Endodermal cell (in vitro differentiated cells): Measurements from ENCODE around the gene CLDN6. TPM values are rescaled to one million over a fixed set of nuclear protein-coding genes. Genes with fewer than 3 reads are reported as not detected.

Experiments
- DNase-seq: peaks from one replicate; pipeline ENCODE4 v3.0.0-alpha.2; 2017
- H3K27ac ChIP-seq: 2 replicates; pipeline ENCODE4 v1.5.1; 2013; ENCODE audit warnings: mild to moderate bottlenecking, low read depth, low read length, moderate library complexity
- H3K27me3 ChIP-seq: 2 replicates; pipeline ENCODE4 v1.6.1; 2013; ENCODE audit warnings: mild to moderate bottlenecking, low read length, moderate library complexity; ENCODE audit not compliant: insufficient read depth, control insufficient read depth, poor library complexity, severe bottlenecking
- H3K36me3 ChIP-seq: 2 replicates; pipeline ENCODE4 v1.7.0; 2013; ENCODE audit warnings: mild to moderate bottlenecking, low read length, moderate library complexity; ENCODE audit not compliant: control insufficient read depth, insufficient read depth
- H3K4me1 ChIP-seq: one replicate; pipeline ENCODE4 v1.7.0; 2013; ENCODE audit warnings: low read length; ENCODE audit not compliant: control insufficient read depth, insufficient read depth
- H3K4me3 ChIP-seq: 2 replicates; pipeline ENCODE4 v1.5.1; 2013; ENCODE audit warnings: mild to moderate bottlenecking, low read length, moderate library complexity
- H3K9ac ChIP-seq: 2 replicates; pipeline ENCODE4 v1.6.1; 2013; ENCODE audit warnings: mild to moderate bottlenecking, low read length, moderate library complexity; ENCODE audit not compliant: poor library complexity, severe bottlenecking; ENCODE audit errors: extremely low read depth
- H3K9me3 ChIP-seq: 2 replicates; pipeline ENCODE4 v1.6.1; 2013; ENCODE audit warnings: mild to moderate bottlenecking, low read length, moderate library complexity; ENCODE audit not compliant: control insufficient read depth
- H3K27ac Mint-ChIP-seq: 2 replicates; pipeline ENCODE4 v1.8.0; 2020; ENCODE audit warnings: mixed read lengths
- H3K27me3 Mint-ChIP-seq: 2 replicates; pipeline ENCODE4 v1.8.0; 2021; ENCODE audit warnings: mild to moderate bottlenecking, mixed read lengths; ENCODE audit not compliant: insufficient read depth
- H3K36me3 Mint-ChIP-seq: 2 replicates; pipeline ENCODE4 v1.8.0; 2020; ENCODE audit warnings: low read depth, mixed read lengths
- H3K4me1 Mint-ChIP-seq: 2 replicates; pipeline ENCODE4 v1.8.0; 2020; ENCODE audit warnings: mixed read lengths
- H3K4me3 Mint-ChIP-seq: 2 replicates; pipeline ENCODE4 v1.8.0; 2020; ENCODE audit warnings: mild to moderate bottlenecking, moderate library complexity, mixed read lengths
- H3K9me3 Mint-ChIP-seq: 2 replicates; pipeline ENCODE4 v1.8.0; 2020; ENCODE audit warnings: mild to moderate bottlenecking, mixed read lengths
- WGBS, 2 experiments: methylation state at CpG; one replicate each; pipeline versions ENCODE4 v1.1.5 to v1.1.7; 2013; ENCODE audit warnings: missing lambda C conversion rate in 2 of 2, mixed read lengths in 1 of 2; ENCODE audit not compliant: insufficient coverage in 1 of 2, insufficient read length in 1 of 2; 5-methylcytosine and 5-hydroxymethylcytosine counted together
- total RNA-seq, 2 donors: library from RNA; stranded (reverse); fragmentation: NEBNext Ultra II Directional in 1 of 2; extraction: Animal tissue kit (Norgen Biotek cat#: 25700) in 1 of 2; gene quantifications; 2 replicates in 1 of 2; 3 replicates in 1 of 2; pipeline ENCODE4 v1.2.1, GENCODE V29; 2021
- TF ChIP-seq, protein P1 (sequence below): fragments of 200-600 bp; sonication (generic); conservative IDR thresholded peaks from 2 replicates; pipeline ENCODE4 v1.5.0; 2021; ENCODE audit warnings: antibody characterized with exemption, mild to moderate bottlenecking

CLDN6 gene
- total RNA-seq, 2 donors from 2014 or later: 404 to 572 TPM

DNA sequence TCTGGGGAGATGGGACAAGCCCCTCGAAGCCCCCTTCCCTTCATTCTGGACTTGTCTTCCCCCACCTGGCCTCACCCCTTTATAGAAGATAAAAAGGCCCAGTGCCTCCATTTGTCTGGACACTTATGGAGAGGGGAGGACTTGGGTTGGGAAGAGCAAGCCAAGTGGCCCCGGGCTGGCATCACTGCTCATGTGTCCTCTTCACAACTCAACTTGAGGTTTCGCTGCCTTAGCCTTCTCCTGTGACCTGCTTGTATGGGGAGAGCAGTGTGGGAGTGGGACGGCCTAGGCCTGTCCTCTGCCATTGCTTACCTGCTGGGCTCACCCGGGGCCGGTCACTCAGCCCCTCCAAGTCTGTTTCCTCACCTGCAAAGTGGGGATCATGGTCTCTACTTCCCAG is 47.4 kb downstream of the CLDN6 start:
- H3K27me3 ChIP-seq: no peaks in the 10 kb centered on the region
- Mint-ChIP-seq H3K4me1 (peaks cover 4% of the 10 kb centered on the region), H3K36me3 (peaks cover 14% of the 10 kb centered on the region), H3K27ac (peak overlapping the region; percentile 48), H3K9me3 (no peaks in the 10 kb centered on the region), H3K4me3 (peak overlapping the region; percentile 64), H3K27me3 (peaks cover 29% of the 10 kb centered on the region)
- H3K27ac ChIP-seq: no peak overlapping the region
- H3K9ac ChIP-seq: no peak overlapping the region
- H3K36me3 ChIP-seq: peaks cover 6% of the 10 kb centered on the region
- H3K4me1 ChIP-seq: peaks cover 14% of the 10 kb centered on the region
- DNase-seq: no peak
- TF ChIP-seq, protein P1, sequence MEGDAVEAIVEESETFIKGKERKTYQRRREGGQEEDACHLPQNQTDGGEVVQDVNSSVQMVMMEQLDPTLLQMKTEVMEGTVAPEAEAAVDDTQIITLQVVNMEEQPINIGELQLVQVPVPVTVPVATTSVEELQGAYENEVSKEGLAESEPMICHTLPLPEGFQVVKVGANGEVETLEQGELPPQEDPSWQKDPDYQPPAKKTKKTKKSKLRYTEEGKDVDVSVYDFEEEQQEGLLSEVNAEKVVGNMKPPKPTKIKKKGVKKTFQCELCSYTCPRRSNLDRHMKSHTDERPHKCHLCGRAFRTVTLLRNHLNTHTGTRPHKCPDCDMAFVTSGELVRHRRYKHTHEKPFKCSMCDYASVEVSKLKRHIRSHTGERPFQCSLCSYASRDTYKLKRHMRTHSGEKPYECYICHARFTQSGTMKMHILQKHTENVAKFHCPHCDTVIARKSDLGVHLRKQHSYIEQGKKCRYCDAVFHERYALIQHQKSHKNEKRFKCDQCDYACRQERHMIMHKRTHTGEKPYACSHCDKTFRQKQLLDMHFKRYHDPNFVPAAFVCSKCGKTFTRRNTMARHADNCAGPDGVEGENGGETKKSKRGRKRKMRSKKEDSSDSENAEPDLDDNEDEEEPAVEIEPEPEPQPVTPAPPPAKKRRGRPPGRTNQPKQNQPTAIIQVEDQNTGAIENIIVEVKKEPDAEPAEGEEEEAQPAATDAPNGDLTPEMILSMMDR: no peak
- H3K9me3 ChIP-seq: no peaks in the 10 kb centered on the region
- WGBS, 2 experiments: 82 to 93% methylated on average over 3 to 6 of the region's 6 CpGs
- peak overlapping the region; percentile 80 for H3K4me3 ChIP-seq

DNA sequence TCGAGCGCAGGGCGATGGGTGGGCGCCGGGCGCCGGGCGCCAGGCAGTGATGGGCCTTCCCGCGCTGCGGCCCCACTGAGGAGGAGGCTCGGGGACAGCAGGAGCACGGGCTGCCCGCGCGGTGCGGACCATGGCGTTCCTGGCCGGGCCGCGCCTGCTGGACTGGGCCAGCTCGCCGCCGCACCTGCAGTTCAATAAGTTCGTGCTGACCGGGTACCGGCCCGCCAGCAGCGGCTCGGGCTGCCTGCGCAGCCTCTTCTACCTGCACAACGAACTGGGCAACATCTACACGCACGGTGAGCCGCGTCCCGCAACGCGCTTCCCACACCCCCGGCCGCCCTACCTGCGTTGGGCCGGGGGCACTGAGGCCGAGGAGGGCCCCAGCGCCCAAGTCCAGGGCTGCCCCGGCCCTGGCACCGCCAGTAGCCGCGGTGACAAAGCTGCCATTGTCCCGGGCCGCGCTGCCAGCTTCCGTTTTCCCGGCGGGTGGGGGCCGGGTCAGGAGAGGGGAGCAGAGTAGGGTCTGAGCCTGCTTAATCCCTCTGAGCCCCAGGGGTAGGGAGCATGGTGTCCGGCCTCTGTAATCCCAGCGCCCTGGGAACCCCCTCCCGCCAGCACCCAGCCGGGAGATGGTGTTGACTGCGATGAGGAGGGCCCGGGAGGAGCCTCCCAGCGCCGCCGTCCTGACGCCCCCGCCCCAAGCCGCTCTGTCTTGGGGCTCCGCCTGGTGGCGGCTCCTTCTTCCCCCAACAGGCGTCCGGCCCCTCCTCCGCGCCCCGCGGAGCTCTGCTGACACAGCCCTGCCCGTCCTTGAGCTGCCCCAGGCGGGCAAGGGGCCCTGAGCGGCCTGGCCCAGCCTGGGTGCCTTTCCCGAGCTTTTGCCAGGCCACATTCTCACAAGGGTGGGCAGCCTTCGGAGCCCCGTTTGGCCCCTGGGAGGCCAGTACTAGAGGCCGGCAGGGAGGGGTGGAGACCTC is 48.1 kb downstream of the CLDN6 start:
- Histone ChIP-seq H3K4me1 (peaks cover 14% of the 10 kb centered on the region), H3K36me3 (no peaks in the 10 kb centered on the region), H3K27me3 (no peaks in the 10 kb centered on the region), H3K9me3 (no peaks in the 10 kb centered on the region), H3K4me3 (peak overlapping the region; percentile 80), H3K27ac (peak overlapping the region; percentile 49), H3K9ac (peak overlapping the region; percentile 38)
- Mint-ChIP-seq H3K4me1 (peaks cover 4% of the 10 kb centered on the region), H3K27me3 (peaks cover 34% of the 10 kb centered on the region), H3K4me3 (peak overlapping the region; percentile 64), H3K27ac (no peak overlapping the region), H3K9me3 (no peaks in the 10 kb centered on the region), H3K36me3 (peaks cover 14% of the 10 kb centered on the region)
- DNase-seq: peak; percentile 94
- 1 to 2% methylated on average over 28 to 83 of the region's 83 CpGs for WGBS, 2 experiments
- TF ChIP-seq, protein P1: peak; percentile 77

DNA sequence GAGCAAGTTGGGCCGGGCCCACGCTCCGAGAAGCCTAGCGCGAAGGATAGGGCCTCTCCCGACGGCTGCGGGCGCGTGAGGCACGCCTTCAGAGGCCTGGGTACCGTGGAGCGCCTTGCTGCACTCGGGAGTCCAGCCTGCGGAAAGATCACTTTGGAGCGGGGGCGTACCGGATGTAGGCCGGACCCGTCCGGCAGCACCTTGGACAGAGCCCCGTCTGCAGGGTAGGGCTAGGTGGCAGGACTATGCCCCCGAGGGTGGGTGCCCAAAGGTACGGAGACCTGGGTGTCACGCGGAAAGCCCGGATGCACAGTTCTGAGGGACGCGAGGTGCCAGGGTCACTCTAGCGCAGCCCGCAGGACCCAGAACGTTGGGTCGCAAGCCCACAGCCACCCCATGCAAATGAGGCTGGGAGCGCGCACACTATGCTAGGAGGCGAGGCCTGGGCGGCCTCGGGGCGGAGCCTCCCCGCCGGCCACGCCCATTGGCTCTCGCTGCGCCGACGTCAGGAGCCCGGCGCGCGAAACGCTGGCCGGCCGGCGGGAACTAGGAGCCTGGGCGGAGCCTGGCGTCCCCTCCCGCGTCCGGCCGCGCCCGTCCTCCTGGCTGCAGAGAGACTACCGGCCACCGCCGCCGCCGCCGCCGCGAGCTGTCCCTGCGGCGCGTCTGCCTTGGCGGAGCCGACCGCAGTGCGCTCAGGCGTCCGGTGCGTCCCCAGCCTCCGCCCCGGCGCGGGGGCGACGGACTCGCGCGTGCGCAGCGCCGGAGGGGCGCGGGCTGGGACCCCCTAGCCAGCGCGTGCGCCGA is 49.0 kb downstream of the CLDN6 start, which contains the start of gene PAQR4:
TSS of gene PAQR4 (plus strand) at position 611 of the 807 bp plus-strand sequence. CDS start 327 bp downstream, outside the sequence.
- Histone ChIP-seq H3K27ac (peak within 1 kb of the TSS; percentile 49), H3K36me3 (no peaks in the 10 kb centered on the region), H3K9me3 (no peaks in the 10 kb centered on the region), H3K9ac (peak within 1 kb of the TSS; percentile 38), H3K4me1 (peaks cover 14% of the 10 kb centered on the region), H3K27me3 (no peaks in the 10 kb centered on the region), H3K4me3 (peak within 1 kb of the TSS; percentile 80)
- Mint-ChIP-seq H3K4me1 (peaks cover 6% of the 10 kb centered on the region), H3K4me3 (peak within 1 kb of the TSS; percentile 64), H3K9me3 (no peaks in the 10 kb centered on the region), H3K27me3 (peaks cover 37% of the 10 kb centered on the region), H3K36me3 (peaks cover 14% of the 10 kb centered on the region), H3K27ac (no peak within 1 kb of the TSS)
- TF ChIP-seq, protein P1: no peak
- peak; percentile 95 for DNase-seq
- 3 to 7% methylated on average over 34 to 98 of the region's 98 CpGs for WGBS, 2 experiments
